GM18502 (cell line): Measurements from ENCODE around the gene LXN.
"Not testable (repeated sequence)": the region's sequence is repeated elsewhere in the genome, so short reads cannot be mapped to it uniquely, and the experiment has no call there.

Experiments
- ATAC-seq: cut with Tn5 transposase; IDR thresholded peaks from one replicate; pipeline ENCODE4 v1.9.1; 2021; ENCODE audit warnings: mild to moderate bottlenecking; ENCODE audit not compliant: unreplicated experiment, poor library complexity

The LXN gene

GRCh38 chr3:158672215-158673176 is at the start of gene LXN:
Gene LXN (minus strand): TSS chr3:158672648. CDS start chr3:158672478, 170 bp downstream.
- peak; percentile 100 for ATAC-seq

DNA sequence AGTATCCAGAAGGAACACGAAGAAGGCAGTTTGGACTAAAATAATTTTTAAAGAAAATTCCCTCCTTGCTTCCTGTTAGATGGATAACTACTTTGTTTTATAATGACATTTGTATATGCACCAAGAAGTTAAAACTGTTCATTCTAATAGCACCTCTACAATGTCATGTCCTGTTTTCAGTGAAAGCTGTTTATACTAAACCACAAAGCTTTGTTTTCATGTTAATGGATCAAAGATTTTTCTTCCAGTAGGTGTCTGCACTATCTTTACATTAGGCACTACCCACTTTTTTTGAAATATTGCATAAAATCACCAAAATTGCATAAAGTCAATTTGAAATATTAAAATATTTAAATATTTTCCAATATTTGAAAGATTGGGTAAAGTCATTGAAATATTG is 49.7 kb upstream of the LXN start:
- no peak for ATAC-seq

- no peak for ATAC-seq
Observed at GRCh38 chr3:158718490-158719170, 46.2 kb upstream of the LXN start.

GRCh38 chr3:158717576-158717975 is 45.1 kb upstream of the LXN start:
- no peak for ATAC-seq

- ATAC-seq = no peak
Observed at GRCh38 chr3:158713094-158713499, 40.6 kb upstream of the LXN start.

DNA sequence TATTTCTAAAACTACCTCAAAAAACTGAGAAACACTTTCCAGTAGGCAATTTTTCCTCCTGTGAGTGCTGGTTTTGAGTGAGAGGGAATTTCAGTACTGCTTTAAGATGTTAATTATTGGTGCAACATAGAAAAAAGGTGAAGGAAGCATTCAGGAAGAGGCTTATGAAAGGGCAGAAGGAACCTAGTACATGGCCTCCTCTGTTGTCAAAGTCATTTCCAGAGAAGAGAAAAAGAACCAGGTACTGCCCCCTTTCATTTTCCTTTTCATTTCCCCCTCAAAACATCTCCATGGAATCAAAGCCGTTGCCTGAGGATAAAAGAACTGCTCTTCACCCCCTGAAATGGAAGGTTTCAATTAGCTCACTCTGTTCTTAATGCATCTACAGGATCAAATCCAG is 40.0 kb upstream of the LXN start:
- peak; percentile 55 for ATAC-seq

- no peak for ATAC-seq
Observed at GRCh38 chr3:158711886-158712285, 39.4 kb upstream of the LXN start.

GRCh38 chr3:158710601-158711000 is 38.2 kb upstream of the LXN start:
- ATAC-seq = no peak

DNA sequence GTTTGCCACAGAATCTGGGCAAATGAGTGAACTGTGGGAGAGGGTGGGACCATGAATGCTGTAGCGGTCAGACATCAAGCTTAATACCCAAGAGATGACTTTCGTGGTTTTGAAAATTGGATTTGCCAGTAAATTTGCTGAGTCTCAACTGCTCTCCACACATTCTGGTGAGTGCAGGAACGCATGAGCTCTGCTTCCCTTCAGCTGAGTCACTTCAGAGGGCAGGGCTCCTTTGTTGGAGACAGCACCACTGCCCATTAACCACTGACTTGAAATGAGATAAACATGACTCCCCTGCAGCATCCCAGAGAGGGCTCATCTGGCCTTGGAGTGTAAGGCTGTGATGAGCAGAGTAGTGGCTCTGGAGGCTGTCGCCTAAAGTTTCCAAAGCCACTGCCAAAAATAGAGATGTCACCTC is 37.2 kb upstream of the LXN start:
- no peak for ATAC-seq

DNA sequence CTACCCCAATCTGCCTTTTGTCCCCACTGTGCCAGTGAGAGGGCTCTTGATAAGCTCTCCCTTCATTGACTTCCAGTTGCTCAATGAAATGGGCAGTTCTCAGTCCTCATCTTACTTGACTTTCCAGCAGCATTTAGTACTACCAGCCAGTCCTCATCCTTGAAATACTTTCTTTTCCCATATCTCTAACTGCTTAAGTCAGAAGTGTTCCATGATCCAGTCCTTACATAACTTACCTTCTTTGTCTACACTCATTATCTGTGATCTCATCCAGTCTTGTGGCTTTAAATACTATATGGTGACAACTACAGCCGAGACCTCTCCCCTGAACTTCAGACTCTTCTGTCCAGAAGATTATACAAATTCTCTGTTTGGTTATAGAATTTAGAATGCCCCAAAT is 31.1 kb upstream of the LXN start:
- no peak for ATAC-seq

DNA sequence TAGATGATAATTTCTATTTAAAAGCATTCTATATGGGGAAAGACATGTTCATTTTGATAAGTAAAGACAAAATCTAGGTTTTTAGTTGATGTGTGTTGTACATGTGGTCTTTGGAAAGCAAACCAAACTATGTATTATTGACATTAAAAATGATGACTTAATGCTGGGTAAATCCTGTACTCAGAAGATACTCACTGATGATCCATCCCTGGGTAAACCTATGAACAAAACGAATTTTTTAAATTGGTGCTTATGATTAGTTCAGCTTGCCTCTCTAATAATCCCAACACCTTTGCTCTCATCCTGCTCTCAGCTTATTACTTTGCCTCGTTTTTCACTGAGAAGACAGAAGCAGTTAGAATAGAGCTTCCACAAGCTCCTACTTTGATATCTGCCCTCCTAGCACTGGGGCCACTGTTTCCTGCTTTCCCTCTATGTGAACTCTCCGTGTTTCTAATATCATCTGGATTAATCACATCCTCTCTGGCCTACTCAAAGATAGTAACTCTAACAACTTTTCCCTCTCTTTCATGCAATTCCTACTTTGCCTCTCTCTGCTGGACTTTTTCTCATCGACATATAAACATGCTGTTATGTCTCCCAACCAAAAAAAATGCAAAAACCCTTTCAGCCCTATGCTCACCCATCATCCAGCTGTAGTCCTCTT is 30.5 kb upstream of the LXN start:
- no peak for ATAC-seq

DNA sequence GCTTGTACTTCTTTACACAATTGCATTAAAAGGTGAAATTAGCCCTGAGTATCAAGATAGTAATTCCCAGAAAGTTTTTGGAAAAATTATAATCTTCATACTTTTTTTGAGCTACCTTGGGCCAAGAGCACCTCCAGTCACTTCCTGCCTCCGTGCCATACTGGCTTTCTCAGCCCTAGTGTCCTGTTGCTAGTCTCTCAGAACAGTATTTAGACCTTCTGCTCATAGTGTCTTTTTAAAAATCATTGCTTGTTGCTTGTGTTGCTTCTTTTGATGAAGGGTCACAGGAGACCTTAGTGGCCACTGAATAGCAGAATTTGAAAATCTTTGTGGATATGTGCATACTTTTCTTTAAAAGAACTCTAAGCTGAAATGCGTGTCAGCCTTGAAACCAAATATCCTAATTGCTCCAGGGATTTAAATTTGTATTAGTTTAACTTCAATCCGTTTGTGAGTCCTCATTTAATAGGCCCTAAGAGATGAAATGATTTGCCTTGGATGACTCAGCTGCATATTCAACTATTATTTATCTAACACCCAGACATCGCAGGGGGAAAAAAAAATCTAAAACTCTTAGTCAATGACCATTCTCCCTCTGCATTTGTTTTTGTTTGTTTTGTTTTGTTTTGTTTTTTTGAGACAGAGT is 29.1 kb upstream of the LXN start:
- no peak for ATAC-seq

DNA sequence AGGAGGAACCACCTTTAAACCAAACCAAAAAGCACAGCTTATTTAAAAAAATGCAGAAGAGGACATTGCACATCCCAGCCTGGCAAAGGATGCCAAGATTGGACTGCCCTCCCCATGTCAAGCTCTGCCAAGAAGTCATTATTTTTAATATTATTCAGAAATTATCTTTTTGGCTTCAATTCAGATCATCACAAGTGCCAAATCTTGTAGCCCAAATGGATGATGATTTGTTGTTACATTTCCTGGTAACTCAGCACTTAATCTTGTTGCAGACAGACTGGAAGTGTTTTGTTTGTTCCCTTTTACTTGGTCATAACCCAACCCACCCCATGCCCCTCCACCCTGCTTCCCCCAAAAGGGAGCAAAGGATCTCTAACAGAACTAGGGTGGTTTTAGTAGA is 28.1 kb upstream of the LXN start:
- ATAC-seq = no peak

- ATAC-seq = no peak
Observed at GRCh38 chr3:158696618-158697017, 24.2 kb upstream of the LXN start.

GRCh38 chr3:158693866-158694456 is 21.5 kb upstream of the LXN start:
- ATAC-seq = not testable (repeated sequence)

DNA sequence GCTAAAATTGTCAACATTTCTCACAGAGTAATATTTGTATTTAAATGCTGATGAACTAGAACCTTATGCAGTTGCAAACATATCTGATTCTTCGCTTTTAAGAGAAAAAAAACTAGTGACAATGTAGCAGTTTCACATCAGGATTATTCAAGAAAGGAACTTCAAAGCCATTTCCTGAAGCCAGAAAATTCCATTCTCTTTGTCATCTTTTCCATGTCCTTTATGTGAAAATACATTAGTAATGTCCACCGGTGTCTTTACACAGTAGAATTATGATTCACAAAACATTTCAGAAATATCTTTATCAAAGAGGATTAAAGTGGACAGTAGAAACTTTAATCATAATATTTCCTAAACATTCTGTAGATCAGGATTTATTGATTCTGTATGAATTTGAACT is 12.7 kb upstream of the LXN start:
- no peak for ATAC-seq

GRCh38 chr3:158683230-158683962 is 10.9 kb upstream of the LXN start:
- no peak for ATAC-seq

DNA sequence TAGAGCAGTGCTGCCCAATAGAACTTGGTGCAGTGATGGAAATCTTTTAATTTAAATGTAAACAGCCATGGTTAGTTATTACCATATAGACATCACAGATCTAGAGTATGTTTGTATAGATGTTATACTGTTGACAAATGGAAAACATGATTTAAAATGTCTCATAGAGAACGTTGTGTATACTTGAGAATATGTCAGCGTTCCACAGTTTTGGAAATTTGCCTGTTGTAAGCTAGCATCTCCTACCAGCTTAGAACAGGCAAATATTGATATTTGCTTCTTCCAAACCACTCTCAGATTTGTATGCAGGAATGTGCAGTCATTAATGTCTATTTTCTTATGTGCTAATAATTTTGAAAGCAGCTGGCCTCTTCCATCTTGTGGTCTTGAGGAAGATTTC is 8.4 kb upstream of the LXN start:
- ATAC-seq = no peak

DNA sequence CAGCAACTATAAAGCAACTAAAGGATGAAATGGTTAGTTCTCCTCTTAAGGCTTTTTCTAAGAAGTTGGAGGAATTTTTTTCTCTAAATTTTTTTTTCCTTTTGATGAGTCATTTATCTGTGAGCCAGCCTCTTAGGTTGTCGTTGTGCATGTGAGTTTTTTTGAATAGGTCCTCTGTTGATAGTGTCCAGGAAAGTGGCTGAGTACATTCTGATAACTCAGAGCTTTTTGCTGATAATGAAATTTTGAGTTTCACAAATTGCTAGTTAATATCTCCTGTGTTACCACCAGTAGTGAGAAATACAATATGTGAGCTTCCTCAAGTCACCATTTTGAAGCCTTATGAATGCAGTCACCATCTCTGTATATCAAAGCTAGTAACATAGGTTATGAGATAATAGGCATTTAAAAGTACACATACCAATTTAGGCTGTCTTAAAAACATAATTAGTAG is 7.1 kb upstream of the LXN start:
- no peak for ATAC-seq
